ENCODE measurements around the gene WNT5B.

Gene WNT5B

GRCh38 chr12:1607940-1608712 is 20.9 kb upstream of the WNT5B start:
- Histone ChIP-seq H2BK12ac (ENCODE audit: low read length) (no peak overlapping the region), H3K36me3 (ENCODE audit: control insufficient read depth in 1 of 2, insufficient read depth in 2 of 2, low read length in 2 of 2) (no peaks in the 10 kb centered on the region)

DNA sequence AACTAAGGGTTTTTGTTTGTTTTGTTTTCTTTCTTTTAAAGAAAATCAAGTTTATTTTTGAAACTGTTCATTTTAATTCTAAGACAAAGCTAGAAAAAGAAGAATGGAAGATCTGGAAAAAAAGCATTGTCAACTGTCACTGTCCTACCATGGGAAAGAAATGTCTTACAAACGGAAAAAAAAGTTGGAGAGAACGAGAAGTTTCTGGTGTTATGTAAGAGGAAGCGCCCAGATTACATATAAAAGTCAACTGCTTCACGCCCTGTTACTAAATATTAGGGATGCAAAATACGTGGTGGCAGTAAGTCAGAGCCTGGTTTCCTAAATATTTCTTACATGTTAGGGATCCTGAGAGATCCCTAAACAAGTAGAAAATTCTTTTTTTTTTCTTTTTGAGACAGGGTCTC is 20.3 kb upstream of the WNT5B start:
- WGBS (ENCODE audit: extremely low coverage, insufficient coverage, insufficient read length), result no CpG with 5 or more reads among the region's 5 CpGs
- no peak overlapping the region for H3K4me3 ChIP-seq (ENCODE audit: low read depth, low read length)
- no peak for DNase-seq
- H2BK12ac ChIP-seq (ENCODE audit: low read length), result no peak overlapping the region
- H3K18ac ChIP-seq (ENCODE audit: low read length), result no peak overlapping the region
- peaks cover 9% of the 10 kb centered on the region for H3K79me1 ChIP-seq (ENCODE audit: low read length)
- H4K8ac ChIP-seq (ENCODE audit: low read depth, low read length), result no peak overlapping the region
- no peak overlapping the region for H2AFZ ChIP-seq (ENCODE audit: insufficient read depth, low read length, poor library complexity)
- no peaks in the 10 kb centered on the region for H3K36me3 ChIP-seq (ENCODE audit: control insufficient read depth in 1 of 2, insufficient read depth in 2 of 2, low read length in 2 of 2)
- H3K14ac ChIP-seq (ENCODE audit: low read length), result no peak overlapping the region
- no peaks in the 10 kb centered on the region for H3K27me3 ChIP-seq (ENCODE audit: insufficient read depth, low read length)
- H3K79me2 ChIP-seq (ENCODE audit: control insufficient read depth, insufficient read depth, low read length, poor library complexity), result no peaks in the 10 kb centered on the region
- H2AK5ac ChIP-seq (ENCODE audit: low read length), result no peak overlapping the region
- no peak overlapping the region for H2BK5ac ChIP-seq (ENCODE audit: low read depth, low read length, poor library complexity)
- H3K9ac ChIP-seq (ENCODE audit: low read length), result no peak overlapping the region
- H3K27ac ChIP-seq (ENCODE audit: low read depth, low read length), result no peak overlapping the region
- H4K91ac ChIP-seq (ENCODE audit: low read depth, low read length), result no peak overlapping the region
- H3K9me3 ChIP-seq (ENCODE audit: insufficient read depth, low read depth, low read length), result no peaks in the 10 kb centered on the region
- H3K4ac ChIP-seq (ENCODE audit: low read depth, low read length), result no peak overlapping the region
- no peak overlapping the region for H4K12ac ChIP-seq (ENCODE audit: low read depth, low read length)
- no peak overlapping the region for H3K4me2 ChIP-seq (ENCODE audit: low read length)
- no peak overlapping the region for H3K23ac ChIP-seq (ENCODE audit: low read length)
- H3K4me1 ChIP-seq (ENCODE audit: control insufficient read depth in 1 of 2, insufficient read depth in 2 of 2, low read length in 2 of 2), result peaks cover 4% of the 10 kb centered on the region in 2 experiments
- H2BK120ac ChIP-seq (ENCODE audit: insufficient read depth, low read length, poor library complexity), result no peak overlapping the region

More at GRCh38 chr12:1607940-1608712, 20.9 kb upstream of the WNT5B start:
- H3K4me3 ChIP-seq (ENCODE audit: low read depth, low read length), result no peak overlapping the region
- no peak overlapping the region for H3K23ac ChIP-seq (ENCODE audit: low read length)
- no peak overlapping the region for H3K4me2 ChIP-seq (ENCODE audit: low read length)
- H3K14ac ChIP-seq (ENCODE audit: low read length), result no peak overlapping the region
- WGBS (ENCODE audit: extremely low coverage, insufficient coverage, insufficient read length), result no CpG with 5 or more reads among the region's 3 CpGs
- H3K27ac ChIP-seq (ENCODE audit: low read depth, low read length), result no peak overlapping the region
- H3K27me3 ChIP-seq (ENCODE audit: insufficient read depth, low read length), result no peaks in the 10 kb centered on the region
- no peak overlapping the region for H3K4ac ChIP-seq (ENCODE audit: low read depth, low read length)
- H2BK120ac ChIP-seq (ENCODE audit: insufficient read depth, low read length, poor library complexity), result no peak overlapping the region
- H3K4me1 ChIP-seq (ENCODE audit: control insufficient read depth in 1 of 2, insufficient read depth in 2 of 2, low read length in 2 of 2), result peaks cover 4% of the 10 kb centered on the region in 2 experiments
- no peak overlapping the region for H3K9ac ChIP-seq (ENCODE audit: low read length)
- no peaks in the 10 kb centered on the region for H3K79me2 ChIP-seq (ENCODE audit: control insufficient read depth, insufficient read depth, low read length, poor library complexity)
- H3K79me1 ChIP-seq (ENCODE audit: low read length), result peaks cover 9% of the 10 kb centered on the region
- no peak overlapping the region for H2AK5ac ChIP-seq (ENCODE audit: low read length)
- DNase-seq, result no peak
- H3K9me3 ChIP-seq (ENCODE audit: insufficient read depth, low read depth, low read length), result no peaks in the 10 kb centered on the region
- H3K18ac ChIP-seq (ENCODE audit: low read length), result no peak overlapping the region
- no peak overlapping the region for H2AFZ ChIP-seq (ENCODE audit: insufficient read depth, low read length, poor library complexity)
- H4K8ac ChIP-seq (ENCODE audit: low read depth, low read length), result no peak overlapping the region
- H4K12ac ChIP-seq (ENCODE audit: low read depth, low read length), result no peak overlapping the region
- H2BK5ac ChIP-seq (ENCODE audit: low read depth, low read length, poor library complexity), result no peak overlapping the region
- H4K91ac ChIP-seq (ENCODE audit: low read depth, low read length), result no peak overlapping the region

DNA sequence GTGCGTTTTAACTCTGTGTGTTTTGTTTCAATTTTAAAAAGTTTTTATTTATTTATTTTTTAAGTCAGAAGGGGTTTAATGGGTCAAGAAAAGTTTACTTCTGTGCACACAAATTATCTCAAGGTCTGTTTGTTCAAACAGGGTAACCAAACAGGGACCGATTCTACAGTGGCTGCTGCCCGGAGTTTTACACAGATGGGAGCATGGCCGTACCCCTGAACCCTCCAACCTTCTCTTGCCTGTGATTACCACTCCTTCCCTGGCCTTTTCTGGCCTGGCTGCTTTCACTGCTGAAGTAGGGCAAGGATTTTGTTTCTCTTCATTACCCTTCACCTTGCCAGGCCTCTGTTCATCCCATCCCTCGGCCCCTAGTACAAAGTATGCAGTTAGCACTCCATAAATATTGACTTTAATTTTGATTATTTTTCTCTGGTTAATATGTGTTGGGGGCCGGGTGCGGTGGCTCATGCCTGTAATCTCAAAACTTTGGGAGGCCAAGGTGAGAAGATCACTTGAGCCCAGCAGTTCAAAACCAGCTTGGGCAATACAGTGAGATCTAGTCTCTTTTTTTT is 18.9 kb upstream of the WNT5B start:
- Histone ChIP-seq H3K36me3 (ENCODE audit: control insufficient read depth in 1 of 2, insufficient read depth in 2 of 2, low read length in 2 of 2) (no peaks in the 10 kb centered on the region), H3K79me2 (ENCODE audit: control insufficient read depth, insufficient read depth, low read length, poor library complexity) (no peaks in the 10 kb centered on the region)

GRCh38 chr12:1611803-1612572 is 17.0 kb upstream of the WNT5B start:
- H3K27ac ChIP-seq (ENCODE audit: low read depth, low read length), result no peak overlapping the region
- DNase-seq, result no peak

More for the DNA sequence above, 18.9 kb upstream of the WNT5B start:
- WGBS (ENCODE audit: extremely low coverage, insufficient coverage, insufficient read length), result no CpG with 5 or more reads among the region's 7 CpGs
- no peaks in the 10 kb centered on the region for H3K9me3 ChIP-seq (ENCODE audit: insufficient read depth, low read depth, low read length)
- no peak overlapping the region for H3K18ac ChIP-seq (ENCODE audit: low read length)
- H2BK120ac ChIP-seq (ENCODE audit: insufficient read depth, low read length, poor library complexity), result no peak overlapping the region
- no peak for DNase-seq
- no peak overlapping the region for H4K12ac ChIP-seq (ENCODE audit: low read depth, low read length)
- H3K4ac ChIP-seq (ENCODE audit: low read depth, low read length), result no peak overlapping the region
- H3K27me3 ChIP-seq (ENCODE audit: insufficient read depth, low read length), result no peaks in the 10 kb centered on the region
- H3K9ac ChIP-seq (ENCODE audit: low read length), result no peak overlapping the region
- H3K14ac ChIP-seq (ENCODE audit: low read length), result no peak overlapping the region
- no peak overlapping the region for H2BK12ac ChIP-seq (ENCODE audit: low read length)
- H3K4me2 ChIP-seq (ENCODE audit: low read length), result no peak overlapping the region
- H4K91ac ChIP-seq (ENCODE audit: low read depth, low read length), result no peak overlapping the region
- peaks cover 9% of the 10 kb centered on the region for H3K79me1 ChIP-seq (ENCODE audit: low read length)
- no peak overlapping the region for H2AFZ ChIP-seq (ENCODE audit: insufficient read depth, low read length, poor library complexity)
- H3K27ac ChIP-seq (ENCODE audit: low read depth, low read length), result no peak overlapping the region
- H4K8ac ChIP-seq (ENCODE audit: low read depth, low read length), result no peak overlapping the region
- no peak overlapping the region for H3K23ac ChIP-seq (ENCODE audit: low read length)
- no peak overlapping the region for H3K4me3 ChIP-seq (ENCODE audit: low read depth, low read length)
- no peak overlapping the region for H2BK5ac ChIP-seq (ENCODE audit: low read depth, low read length, poor library complexity)
- no peak overlapping the region for H2AK5ac ChIP-seq (ENCODE audit: low read length)
- peaks cover 2 to 4% of the 10 kb centered on the region in 2 experiments for H3K4me1 ChIP-seq (ENCODE audit: control insufficient read depth in 1 of 2, insufficient read depth in 2 of 2, low read length in 2 of 2)

More at GRCh38 chr12:1611803-1612572, 17.0 kb upstream of the WNT5B start:
- Histone ChIP-seq H4K8ac (ENCODE audit: low read depth, low read length) (no peak overlapping the region), H3K4me3 (ENCODE audit: low read depth, low read length) (no peak overlapping the region), H3K36me3 (ENCODE audit: control insufficient read depth in 1 of 2, insufficient read depth in 2 of 2, low read length in 2 of 2) (no peaks in the 10 kb centered on the region), H3K9ac (ENCODE audit: low read length) (no peak overlapping the region), H2BK5ac (ENCODE audit: low read depth, low read length, poor library complexity) (no peak overlapping the region), H2AFZ (ENCODE audit: insufficient read depth, low read length, poor library complexity) (no peak overlapping the region), H3K79me2 (ENCODE audit: control insufficient read depth, insufficient read depth, low read length, poor library complexity) (no peaks in the 10 kb centered on the region), H2BK12ac (ENCODE audit: low read length) (no peak overlapping the region), H3K9me3 (ENCODE audit: insufficient read depth, low read depth, low read length) (no peaks in the 10 kb centered on the region), H3K14ac (ENCODE audit: low read length) (no peak overlapping the region), H3K4ac (ENCODE audit: low read depth, low read length) (no peak overlapping the region), H3K4me1 (ENCODE audit: control insufficient read depth in 1 of 2, insufficient read depth in 2 of 2, low read length in 2 of 2) (no peaks in the 10 kb centered on the region), H3K4me2 (ENCODE audit: low read length) (no peak overlapping the region), H2BK120ac (ENCODE audit: insufficient read depth, low read length, poor library complexity) (no peak overlapping the region), H3K18ac (ENCODE audit: low read length) (no peak overlapping the region), H3K27me3 (ENCODE audit: insufficient read depth, low read length) (no peaks in the 10 kb centered on the region), H4K91ac (ENCODE audit: low read depth, low read length) (no peak overlapping the region), H2AK5ac (ENCODE audit: low read length) (no peak overlapping the region), H3K79me1 (ENCODE audit: low read length) (no peaks in the 10 kb centered on the region), H3K23ac (ENCODE audit: low read length) (no peak overlapping the region), H4K12ac (ENCODE audit: low read depth, low read length) (no peak overlapping the region)
- no CpG with 5 or more reads among the region's 13 CpGs for WGBS (ENCODE audit: extremely low coverage, insufficient coverage, insufficient read length)
